GM12891 (cell line): ENCODE data around the gene MYH14.

Experiments used
- PAX5 ChIP-seq: IDR thresholded peaks from 2 replicates; pipeline ENCODE4 v1.6.1; 2011; ENCODE audit warnings: low read length, moderate library complexity, mild to moderate bottlenecking; ENCODE audit not compliant: insufficient read depth, severe bottlenecking
- POLR2A ChIP-seq: IDR thresholded peaks from 2 replicates; pipeline ENCODE4 v1.6.1; 2011; ENCODE audit warnings: low read depth, low read length, control low read depth
- POLR2AphosphoS5 ChIP-seq: IDR thresholded peaks from 2 replicates; pipeline ENCODE4 v1.6.1; 2011; ENCODE audit warnings: low read depth, low read length, control low read depth
- POU2F2 ChIP-seq: IDR thresholded peaks from 2 replicates; pipeline ENCODE4 v1.6.1; 2011; ENCODE audit warnings: low read depth, mild to moderate bottlenecking, control low read depth, low read length, moderate library complexity
- SPI1 ChIP-seq: IDR thresholded peaks from 2 replicates; pipeline ENCODE4 v1.6.1; 2011; ENCODE audit warnings: low read depth, low read length, control low read depth
- TAF1 ChIP-seq: IDR thresholded peaks from 2 replicates; pipeline ENCODE4 v1.6.1; 2011; ENCODE audit warnings: low read depth, low read length, control low read depth

GRCh38 chr19:50226536-50226935, 23.1 kb downstream of the MYH14 start:
- TF ChIP-seq POLR2A: no peak
- no peak for TF ChIP-seq SPI1
- TF ChIP-seq TAF1: no peak
- no peak for TF ChIP-seq POLR2AphosphoS5
- no peak for TF ChIP-seq POU2F2
- no peak for TF ChIP-seq PAX5
